ENCODE measurements around the gene DIP2B.

GRCh38 chr12:50550530-50551223 is 45.9 kb downstream of the DIP2B start:
- TF ChIP-seq MAX (CRISPR knock-in tag; IDR thresholded peaks at IDR 0.05) = no peak
- TF ChIP-seq, protein P1, sequence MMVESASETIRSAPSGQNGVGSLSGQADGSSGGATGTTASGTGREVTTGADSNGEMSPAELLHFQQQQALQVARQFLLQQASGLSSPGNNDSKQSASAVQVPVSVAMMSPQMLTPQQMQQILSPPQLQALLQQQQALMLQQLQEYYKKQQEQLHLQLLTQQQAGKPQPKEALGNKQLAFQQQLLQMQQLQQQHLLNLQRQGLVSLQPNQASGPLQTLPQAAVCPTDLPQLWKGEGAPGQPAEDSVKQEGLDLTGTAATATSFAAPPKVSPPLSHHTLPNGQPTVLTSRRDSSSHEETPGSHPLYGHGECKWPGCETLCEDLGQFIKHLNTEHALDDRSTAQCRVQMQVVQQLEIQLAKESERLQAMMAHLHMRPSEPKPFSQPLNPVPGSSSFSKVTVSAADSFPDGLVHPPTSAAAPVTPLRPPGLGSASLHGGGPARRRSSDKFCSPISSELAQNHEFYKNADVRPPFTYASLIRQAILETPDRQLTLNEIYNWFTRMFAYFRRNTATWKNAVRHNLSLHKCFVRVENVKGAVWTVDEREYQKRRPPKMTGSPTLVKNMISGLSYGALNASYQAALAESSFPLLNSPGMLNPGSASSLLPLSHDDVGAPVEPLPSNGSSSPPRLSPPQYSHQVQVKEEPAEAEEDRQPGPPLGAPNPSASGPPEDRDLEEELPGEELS (CRISPR knock-in tag; IDR thresholded peaks at IDR 0.05) = no peak
- TF ChIP-seq, protein P2, sequence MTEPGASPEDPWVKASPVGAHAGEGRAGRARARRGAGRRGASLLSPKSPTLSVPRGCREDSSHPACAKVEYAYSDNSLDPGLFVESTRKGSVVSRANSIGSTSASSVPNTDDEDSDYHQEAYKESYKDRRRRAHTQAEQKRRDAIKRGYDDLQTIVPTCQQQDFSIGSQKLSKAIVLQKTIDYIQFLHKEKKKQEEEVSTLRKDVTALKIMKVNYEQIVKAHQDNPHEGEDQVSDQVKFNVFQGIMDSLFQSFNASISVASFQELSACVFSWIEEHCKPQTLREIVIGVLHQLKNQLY (CRISPR knock-in tag; IDR thresholded peaks at IDR 0.05) = no peak
